ENCODE measurements around the gene ZNF816.
"Not testable (repeated sequence)": the region's sequence is repeated elsewhere in the genome, so short reads cannot be mapped to it uniquely, and the experiment has no call there.

Gene ZNF816

GRCh38 chr19:52946322-52947310 is 16.1 kb downstream of the ZNF816 start:
- Histone ChIP-seq H3K27me3 (replicated peaks; ENCODE audit: control insufficient read depth, insufficient read depth, low read length) (no peaks in the 10 kb centered on the region), H3K36me3 (ENCODE audit: control insufficient read depth, insufficient read depth, low read length) (peaks cover 4% of the 10 kb centered on the region), H3K4me3 (replicated peaks; ENCODE audit: low read depth, low read length) (no peak overlapping the region)
- no peak for TF ChIP-seq CTCF (IDR thresholded peaks at IDR 0.05; ENCODE audit: insufficient read depth, low read length, poor library complexity, severe bottlenecking)
- no peak for DNase-seq (ENCODE audit: extremely low read depth, insufficient read length)

- Histone ChIP-seq H3K27me3 (replicated peaks; ENCODE audit: control insufficient read depth, insufficient read depth, low read length) (no peaks in the 10 kb centered on the region), H3K36me3 (ENCODE audit: control insufficient read depth, insufficient read depth, low read length) (no peaks in the 10 kb centered on the region; the same call in 1 of the 2 replicates), H3K4me3 (replicated peaks; ENCODE audit: low read depth, low read length) (no peak overlapping the region)
- no peak for DNase-seq (ENCODE audit: extremely low read depth, insufficient read length)
- TF ChIP-seq CTCF (IDR thresholded peaks at IDR 0.05; ENCODE audit: insufficient read depth, low read length, poor library complexity, severe bottlenecking), result no peak
Measured at GRCh38 chr19:52945652-52946321, 16.9 kb downstream of the ZNF816 start.

- H3K36me3 ChIP-seq (ENCODE audit: control insufficient read depth, insufficient read depth, low read length); H3K27me3 ChIP-seq (replicated peaks; ENCODE audit: control insufficient read depth, insufficient read depth, low read length); DNase-seq (ENCODE audit: extremely low read depth, insufficient read length); H3K4me3 ChIP-seq (replicated peaks; ENCODE audit: low read depth, low read length): not testable (repeated sequence)
Measured at GRCh38 chr19:52944703-52945493, 17.8 kb downstream of the ZNF816 start.

GRCh38 chr19:52943884-52944643 is 18.6 kb downstream of the ZNF816 start:
- DNase-seq (ENCODE audit: extremely low read depth, insufficient read length), result no peak
- TF ChIP-seq CTCF (IDR thresholded peaks at IDR 0.05; ENCODE audit: insufficient read depth, low read length, poor library complexity, severe bottlenecking), result no peak

GRCh38 chr19:52943134-52943883 is 19.4 kb downstream of the ZNF816 start:
- H3K27me3 ChIP-seq (replicated peaks; ENCODE audit: control insufficient read depth, insufficient read depth, low read length), result no peaks in the 10 kb centered on the region
- no peaks in the 10 kb centered on the region for H3K36me3 ChIP-seq (ENCODE audit: control insufficient read depth, insufficient read depth, low read length)
- TF ChIP-seq CTCF (IDR thresholded peaks at IDR 0.05; ENCODE audit: insufficient read depth, low read length, poor library complexity, severe bottlenecking), result no peak
- no peak for DNase-seq (ENCODE audit: extremely low read depth, insufficient read length)
- peak overlapping the region; percentile 70 for H3K4me3 ChIP-seq (replicated peaks; ENCODE audit: low read depth, low read length)

More at GRCh38 chr19:52943884-52944643, 18.6 kb downstream of the ZNF816 start:
- Histone ChIP-seq H3K27me3 (replicated peaks; ENCODE audit: control insufficient read depth, insufficient read depth, low read length) (no peaks in the 10 kb centered on the region), H3K4me3 (replicated peaks; ENCODE audit: low read depth, low read length) (no peak overlapping the region), H3K36me3 (ENCODE audit: control insufficient read depth, insufficient read depth, low read length) (no peaks in the 10 kb centered on the region)
